GM21825 (cell line): ENCODE data around the gene SERPINB6.
A peak's percentile ranks its signal among the peaks of the same experiment; 100 is the strongest.
"Not testable (repeated sequence)": the region's sequence is repeated elsewhere in the genome, so short reads cannot be mapped to it uniquely, and the experiment has no call there.

ENCODE experiments used
- ATAC-seq: cut with Tn5 transposase; IDR thresholded peaks from one replicate; pipeline ENCODE4 v1.9.1; 2021; ENCODE audit warnings: mild to moderate bottlenecking, moderate library complexity; ENCODE audit not compliant: unreplicated experiment

The SERPINB6 gene

GRCh38 chr6:2999618-3000557 lies 28.5 kb upstream of the SERPINB6 start, which contains the start of gene NQO2:
NQO2 (plus strand) TSS chr6:2999894; CDS start chr6:3006553, 6,659 bp downstream.
- peak; percentile 73 for ATAC-seq

GRCh38 chr6:2998998-2999617 lies 27.7 kb upstream of the SERPINB6 start:
- ATAC-seq, result no peak

DNA sequence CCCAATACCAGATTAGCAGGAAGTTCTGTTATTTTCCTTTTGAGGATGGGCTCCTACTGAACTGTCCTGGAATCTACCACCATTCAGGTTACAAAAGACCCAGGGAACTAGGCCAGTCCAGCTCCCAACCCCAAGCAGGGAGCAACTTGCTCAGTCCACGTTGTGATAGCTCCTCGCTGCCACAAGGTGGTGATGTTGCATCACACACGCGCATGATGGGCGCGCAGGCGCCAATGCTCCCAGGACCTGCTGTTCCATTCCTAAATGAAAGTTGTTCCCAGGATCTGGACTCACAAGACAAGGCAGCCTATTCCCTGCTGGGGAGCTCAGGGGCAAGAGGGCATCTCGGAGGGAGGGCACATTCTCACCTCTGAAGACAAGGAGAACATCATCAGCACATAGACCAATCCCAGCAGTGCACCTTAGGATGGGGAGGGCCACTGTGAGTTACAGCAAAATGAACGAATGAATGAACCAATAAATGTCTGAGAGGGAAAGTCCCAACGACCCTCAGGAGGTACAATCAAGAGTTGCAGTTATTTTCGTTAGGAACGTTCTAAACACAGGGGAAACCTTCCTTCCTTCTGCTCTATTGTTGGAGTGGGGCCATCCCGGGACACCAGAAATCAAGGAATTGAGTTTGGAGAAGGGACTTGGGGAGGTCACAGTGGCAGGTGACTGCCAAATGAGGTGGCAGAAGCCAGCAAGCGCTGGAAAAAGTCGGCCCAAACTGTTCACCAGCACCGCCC lies 27.1 kb upstream of the SERPINB6 start:
- not testable (repeated sequence) for ATAC-seq

- ATAC-seq, result no peak
Measured at GRCh38 chr6:2993755-2994317, 22.5 kb upstream of the SERPINB6 start.

DNA sequence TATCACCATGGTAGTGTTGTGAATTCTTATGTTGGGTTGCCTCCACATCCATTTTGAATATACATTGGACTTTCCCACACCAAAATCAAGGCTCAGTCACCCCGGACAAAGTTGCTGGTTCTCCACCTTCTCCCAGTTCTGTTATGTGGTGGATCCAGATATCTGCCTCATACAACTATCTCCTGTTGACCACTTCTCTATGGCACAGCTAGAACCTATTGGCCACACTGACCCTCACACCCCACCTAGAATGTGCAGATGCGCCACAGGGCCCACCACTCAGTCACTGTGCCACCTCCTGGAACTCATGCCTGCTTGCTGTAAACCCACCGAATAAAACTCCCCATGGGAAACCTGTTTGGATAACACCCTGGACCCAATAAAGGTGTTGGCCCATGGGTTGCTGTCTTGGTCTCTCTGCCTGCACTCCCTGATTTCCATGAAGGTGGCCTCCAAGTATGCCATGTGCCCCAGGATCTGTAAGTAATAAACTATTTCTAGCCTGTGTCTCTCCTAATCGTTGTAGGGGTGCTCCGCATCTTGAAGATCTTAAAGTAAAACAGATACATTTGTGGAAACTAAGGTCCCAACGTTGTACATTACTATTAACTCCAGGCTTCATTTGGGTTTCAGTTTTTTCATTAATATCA lies 21.1 kb upstream of the SERPINB6 start:
- no peak for ATAC-seq

DNA sequence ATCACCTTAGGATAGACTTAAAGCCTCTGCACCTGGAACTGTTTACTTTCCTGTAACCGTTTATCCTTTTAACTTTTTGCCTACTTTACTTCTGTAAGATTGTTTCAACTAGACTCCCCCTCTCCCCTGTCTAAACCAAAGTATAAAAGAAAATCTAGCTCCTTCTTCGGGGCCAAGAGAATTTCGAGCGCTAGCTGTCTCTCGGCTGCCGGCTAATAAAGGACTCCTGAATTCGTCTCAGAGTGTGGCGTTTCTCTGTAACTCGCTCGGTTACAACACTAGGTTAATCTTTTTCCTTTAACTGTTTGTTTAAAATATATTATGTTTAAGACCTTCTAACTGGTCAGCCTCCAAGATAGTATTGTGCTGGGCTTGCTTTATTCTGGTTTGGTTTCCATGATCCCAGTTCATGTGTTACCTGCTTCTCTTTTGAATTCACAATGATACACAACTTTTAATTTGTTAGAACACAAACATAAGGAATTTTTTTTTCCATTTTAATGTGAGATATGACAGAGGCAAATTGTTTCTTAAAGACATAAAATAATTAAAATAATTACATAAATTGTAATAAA lies 19.7 kb upstream of the SERPINB6 start:
- ATAC-seq, result no peak

- ATAC-seq, result no peak
Measured at GRCh38 chr6:2990248-2990931, 19.0 kb upstream of the SERPINB6 start.

DNA sequence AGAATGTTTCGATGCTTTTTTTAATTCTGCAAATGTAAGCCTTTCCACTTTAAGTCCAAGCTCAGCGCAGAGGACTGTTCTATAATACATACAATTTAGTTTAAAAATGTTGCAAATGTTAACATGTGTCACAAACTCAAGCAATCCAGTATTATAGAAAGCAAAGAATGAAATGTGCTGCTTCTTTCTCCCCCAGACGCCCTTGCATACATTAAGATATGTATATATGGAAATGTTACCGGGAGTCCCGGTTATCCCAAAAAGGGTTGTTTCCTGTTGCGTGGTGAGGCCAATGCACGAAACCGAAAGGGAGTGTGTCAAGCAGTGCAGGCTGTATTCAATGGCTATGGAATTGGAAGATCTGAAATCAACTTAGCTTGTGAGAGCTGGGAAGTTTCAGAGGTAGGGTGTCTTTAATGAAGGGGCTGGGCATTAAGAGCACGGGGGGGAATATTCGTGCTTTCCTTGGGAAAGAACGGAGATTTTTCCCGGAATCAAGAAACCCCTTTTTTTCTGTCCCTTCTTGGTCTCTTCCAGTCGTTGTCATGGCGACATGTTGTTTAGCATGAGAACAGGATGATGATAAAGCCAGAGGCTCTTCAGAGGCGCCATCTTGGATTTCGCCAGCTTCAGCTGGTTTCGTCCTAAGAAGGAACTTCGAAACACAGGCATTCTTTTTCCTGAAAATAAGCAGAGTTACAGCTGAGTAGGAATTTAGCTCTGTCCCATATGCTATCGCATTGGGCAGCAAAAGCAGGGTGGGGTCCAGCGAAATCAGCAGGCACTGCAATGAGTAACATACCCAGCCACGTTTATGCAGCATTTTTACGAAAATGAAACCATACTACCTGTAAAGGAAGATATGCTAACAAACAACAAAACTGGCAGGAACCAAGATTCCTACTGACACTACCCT lies 18.2 kb upstream of the SERPINB6 start:
- peak; percentile 67 for ATAC-seq

GRCh38 chr6:2988426-2989331 lies 17.3 kb upstream of the SERPINB6 start:
- peak; percentile 62 for ATAC-seq

DNA sequence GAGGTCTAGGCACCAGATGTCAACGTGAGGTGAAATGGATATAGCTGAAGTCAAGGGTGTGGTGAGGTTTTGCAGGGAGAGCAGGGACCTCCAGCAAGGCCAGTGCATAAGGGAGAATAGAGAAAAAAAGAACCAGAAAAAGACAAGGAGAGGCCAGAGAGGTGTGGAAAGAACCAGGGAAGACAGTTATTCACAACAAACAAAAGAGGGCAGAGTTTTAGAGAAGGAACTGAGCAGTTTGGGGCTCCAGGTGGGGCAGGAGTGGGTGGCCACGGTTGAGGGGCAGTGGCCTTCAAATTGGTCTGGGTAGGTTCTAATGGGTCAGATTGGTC lies 16.7 kb upstream of the SERPINB6 start:
- ATAC-seq, result no peak

GRCh38 chr6:2986722-2987221 lies 15.4 kb upstream of the SERPINB6 start:
- no peak for ATAC-seq

DNA sequence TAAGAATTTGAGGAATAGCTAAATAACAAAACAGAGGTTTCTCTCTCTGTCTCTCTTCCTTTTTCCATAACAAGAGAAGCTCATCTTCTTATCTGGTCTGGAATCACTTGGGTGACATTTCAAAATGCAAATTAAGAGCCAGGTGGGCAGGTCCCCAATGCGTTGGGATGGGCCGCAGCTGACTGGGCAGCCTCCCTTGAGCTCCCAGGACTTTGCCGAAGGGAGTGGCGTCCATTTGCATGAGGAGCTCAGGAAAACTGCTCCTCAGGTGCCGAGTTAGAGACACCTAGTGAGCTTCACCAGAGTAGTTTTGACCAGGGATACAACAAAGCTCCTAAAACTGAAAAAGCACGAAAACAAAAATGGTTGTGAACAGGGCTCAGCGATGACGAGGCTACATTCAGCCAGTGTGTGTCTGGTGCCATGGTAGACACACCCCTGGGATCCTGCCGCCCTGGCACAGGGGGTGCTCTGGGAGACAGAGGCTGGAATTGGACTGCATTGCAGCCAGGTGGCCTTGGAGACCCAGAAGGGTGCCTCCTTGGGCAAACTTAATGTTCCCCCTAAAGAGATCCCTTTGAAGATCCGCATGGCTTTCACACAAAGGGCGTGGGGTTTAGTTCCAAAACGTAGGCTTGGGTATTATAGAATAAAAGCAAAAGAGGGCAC lies 13.5 kb upstream of the SERPINB6 start:
- no peak for ATAC-seq

DNA sequence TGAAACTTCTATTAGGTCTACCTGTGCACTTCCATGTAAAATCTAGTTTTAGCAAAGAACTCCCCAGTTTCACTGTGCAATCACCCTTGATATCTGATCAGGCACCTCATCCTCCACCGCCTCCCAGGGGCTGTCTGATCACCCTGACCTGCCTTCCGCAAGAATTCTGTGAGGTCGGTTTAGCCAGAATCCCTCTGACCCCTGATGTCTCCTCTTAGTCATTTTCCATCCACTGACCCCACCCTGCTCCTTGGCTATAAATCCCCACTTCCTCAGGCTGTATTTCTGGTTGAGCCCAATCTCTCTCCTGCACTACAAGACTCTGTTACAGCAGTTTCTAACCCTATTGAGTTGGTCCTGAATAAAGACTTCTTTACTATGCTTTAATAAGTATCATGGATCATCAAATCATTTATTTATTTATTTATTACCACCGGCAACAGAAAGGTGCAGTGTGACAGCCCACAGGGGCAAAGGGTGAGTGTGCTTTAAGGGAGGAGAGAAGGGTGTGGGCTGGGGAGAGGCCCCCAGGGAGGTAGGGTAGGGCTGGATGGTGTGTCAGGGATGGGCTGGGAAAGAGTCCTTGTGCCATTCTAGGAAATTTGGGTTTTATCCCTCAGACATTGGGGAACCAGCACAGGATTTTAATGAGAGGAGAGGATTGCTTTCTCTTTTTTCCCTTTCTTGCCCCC lies 11.2 kb upstream of the SERPINB6 start:
- no peak for ATAC-seq

DNA sequence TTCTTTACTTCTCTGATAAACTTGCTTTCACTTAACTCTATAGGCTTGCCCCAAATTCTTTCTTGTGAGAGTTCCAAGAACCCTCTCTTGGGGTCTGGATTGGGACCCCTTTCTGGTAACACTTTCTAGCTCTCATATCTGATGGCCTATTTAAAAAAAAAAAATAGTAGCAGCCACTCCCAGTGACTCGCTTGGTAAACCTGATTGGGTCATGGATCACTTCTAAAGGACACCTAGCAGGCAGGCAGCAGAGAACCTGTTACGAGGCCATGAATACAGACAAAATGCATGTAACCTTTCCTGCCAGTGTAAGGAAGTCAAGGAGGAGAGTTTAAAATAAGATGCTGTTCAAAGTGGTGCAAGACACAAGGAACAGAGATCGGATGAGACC lies 9.1 kb upstream of the SERPINB6 start:
- no peak for ATAC-seq

GRCh38 chr6:2979819-2980464 lies 8.6 kb upstream of the SERPINB6 start:
- no peak for ATAC-seq

DNA sequence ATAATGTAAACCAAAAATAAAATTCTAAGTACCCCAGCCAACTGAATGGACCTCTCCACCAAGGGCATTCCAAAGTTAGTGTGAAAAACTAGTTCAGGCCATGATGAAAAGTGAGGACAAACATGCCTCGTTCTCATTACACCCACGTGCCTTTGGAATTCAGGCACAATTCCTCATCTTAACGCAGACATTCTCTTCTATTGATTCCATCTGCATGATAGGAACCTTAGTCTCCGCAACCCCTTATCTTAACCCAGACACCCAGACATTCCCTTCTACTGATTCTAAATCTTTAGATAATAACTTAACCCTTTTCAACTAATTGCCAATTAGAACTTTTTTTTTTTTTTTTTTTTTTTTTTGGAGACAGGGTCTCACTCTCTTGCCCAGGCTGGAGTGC lies 7.6 kb upstream of the SERPINB6 start:
- ATAC-seq, result no peak
